ENCODE measurements around the gene RASGRF2. TPM values are rescaled to one million over a fixed set of nuclear protein-coding genes. Genes with fewer than 3 reads are reported as not detected.

RASGRF2 gene
- total RNA-seq (1 to 10 TPM; 1.1 to 2.0 (median 1.4) TPM), polyA plus RNA-seq (1 to 10 TPM; 1.1 to 2.7 TPM)

- Histone ChIP-seq H3K36me3 (no peaks in the 10 kb centered on the region), H3K4me3 (peak within 1 kb of the TSS in 2 of 4 donors; percentile 23 to 41), H3K27me3 (peaks cover 0 to 7% (median 0%) of the 10 kb centered on the region in 4 donors), H3K27ac (peak within 1 kb of the TSS in 1 of 4 donors; percentile 2), H3K4me1 (peaks cover 0 to 8% (median 0%) of the 10 kb centered on the region in 3 donors), H3K9me3 (no peaks in the 10 kb centered on the region)
- TF ChIP-seq CTCF (IDR thresholded peaks at IDR 0.05) = no peak
- intact Hi-C loops (cut with DNase I) = no loop called here
- 14 to 34% methylated on average over 23 to 66 of the region's 66 CpGs for WGBS, 2 donors
- DNase-seq (peak in 1 of 6 donors; percentile 56), FAIRE-seq (no peak), ATAC-seq (peak in 2 of 4 donors; percentile 13 to 60)
Measured at GRCh38 chr5:80959768-80960442, at the start of gene RASGRF2. TSS of gene RASGRF2 (plus strand) at chr5:80960363. CDS start at chr5:80960739, 376 bp downstream.

GRCh38 chr5:80912479-80912878 lies 47.7 kb upstream of the RASGRF2 start:
- WGBS, 2 donors = 79 to 82% methylated on average over 3 of the region's 3 CpGs
- no peaks in the 10 kb centered on the region for H3K4me1 ChIP-seq
- H3K27me3 ChIP-seq = no peaks in the 10 kb centered on the region
- H3K36me3 ChIP-seq = no peaks in the 10 kb centered on the region
- ATAC-seq (no peak), DNase-seq (no peak), FAIRE-seq (no peak)
- H3K9me3 ChIP-seq = no peaks in the 10 kb centered on the region
- H3K4me3 ChIP-seq = no peak overlapping the region
- no peak overlapping the region for H3K27ac ChIP-seq
- intact Hi-C loops (cut with DNase I) = no loop called here
- TF ChIP-seq CTCF (IDR thresholded peaks at IDR 0.05) = no peak

GRCh38 chr5:80915716-80916115 lies 44.4 kb upstream of the RASGRF2 start:
- 76 to 85% methylated on average over 1 of the region's 1 CpG for WGBS, 2 donors
- H3K27me3 ChIP-seq = no peaks in the 10 kb centered on the region
- H3K9me3 ChIP-seq = no peaks in the 10 kb centered on the region
- no peak overlapping the region for H3K27ac ChIP-seq
- H3K36me3 ChIP-seq = no peaks in the 10 kb centered on the region
- TF ChIP-seq CTCF (IDR thresholded peaks at IDR 0.05) = no peak
- intact Hi-C loops (cut with DNase I) = no loop called here
- ATAC-seq (no peak), DNase-seq (no peak), FAIRE-seq (no peak)
- H3K4me3 ChIP-seq = no peak overlapping the region
- no peaks in the 10 kb centered on the region for H3K4me1 ChIP-seq

GRCh38 chr5:80916676-80917075 lies 43.5 kb upstream of the RASGRF2 start:
- 89 to 90% methylated on average over 4 of the region's 4 CpGs for WGBS, 2 donors
- TF ChIP-seq CTCF (IDR thresholded peaks at IDR 0.05) = no peak
- no peak for ATAC-seq

GRCh38 chr5:80917631-80918030 lies 42.5 kb upstream of the RASGRF2 start:
- 81 to 91% methylated on average over 3 of the region's 3 CpGs for WGBS, 2 donors
- Histone ChIP-seq H3K27me3 (no peaks in the 10 kb centered on the region), H3K4me1 (no peaks in the 10 kb centered on the region), H3K9me3 (no peaks in the 10 kb centered on the region), H3K4me3 (no peak overlapping the region), H3K36me3 (no peaks in the 10 kb centered on the region), H3K27ac (no peak overlapping the region)
- TF ChIP-seq CTCF (IDR thresholded peaks at IDR 0.05) = no peak
- FAIRE-seq = no peak
- no peak for ATAC-seq
- intact Hi-C loops (cut with DNase I) = no loop called here
- DNase-seq = no peak

More at GRCh38 chr5:80916676-80917075, 43.5 kb upstream of the RASGRF2 start:
- no peaks in the 10 kb centered on the region for H3K36me3 ChIP-seq
- FAIRE-seq (no peak), DNase-seq (no peak)
- no peaks in the 10 kb centered on the region for H3K4me1 ChIP-seq
- H3K9me3 ChIP-seq = no peaks in the 10 kb centered on the region
- no peak overlapping the region for H3K27ac ChIP-seq
- no peak overlapping the region for H3K4me3 ChIP-seq
- intact Hi-C loops (cut with DNase I) = no loop called here
- no peaks in the 10 kb centered on the region for H3K27me3 ChIP-seq
